ENCODE measurements around the gene POLN. TPM values are rescaled to one million over a fixed set of nuclear protein-coding genes. Genes with fewer than 3 reads are reported as not detected.
"Not testable (repeated sequence)": the region's sequence is repeated elsewhere in the genome, so short reads cannot be mapped to it uniquely, and the experiment has no call there.

The POLN gene
- total RNA-seq, 2 donors from 2014 or later = 1.8 to 7.3 TPM

- no peaks in the 10 kb centered on the region for H3K36me3 Mint-ChIP-seq
- no peak overlapping the region for H3K27ac Mint-ChIP-seq
- peak; percentile 86 to 87 for ATAC-seq
- H3K9me3 Mint-ChIP-seq = no peaks in the 10 kb centered on the region
- peak; percentile 70 to 84 for DNase-seq (ENCODE audit: low spot score in 2 of 2)
Observed at GRCh38 chr4:2220016-2220630, 21.8 kb downstream of the POLN start.

- DNase-seq (ENCODE audit: low spot score in 2 of 2) = no peak
- ATAC-seq = no peak
- H3K9me3 Mint-ChIP-seq = no peaks in the 10 kb centered on the region
- H3K36me3 Mint-ChIP-seq = no peaks in the 10 kb centered on the region
- no peak overlapping the region for H3K27ac Mint-ChIP-seq
Observed at GRCh38 chr4:2219233-2219760, 22.6 kb downstream of the POLN start.

- Mint-ChIP-seq H3K27ac (no peak overlapping the region), H3K36me3 (no peaks in the 10 kb centered on the region), H3K9me3 (no peaks in the 10 kb centered on the region)
- DNase-seq (ENCODE audit: low spot score in 2 of 2) (no peak), ATAC-seq (no peak)
Observed at GRCh38 chr4:2218436-2218835, 23.5 kb downstream of the POLN start.

GRCh38 chr4:2217726-2218125 lies 24.2 kb downstream of the POLN start:
- ATAC-seq = peak in 1 of 2 donors; percentile 25
- DNase-seq (ENCODE audit: low spot score in 2 of 2) = no peak
- H3K9me3 Mint-ChIP-seq = no peaks in the 10 kb centered on the region
- H3K36me3 Mint-ChIP-seq = no peaks in the 10 kb centered on the region
- peak overlapping the region in 1 of 2 donors; percentile 46 for H3K27ac Mint-ChIP-seq

- H3K9me3 Mint-ChIP-seq = no peaks in the 10 kb centered on the region
- H3K36me3 Mint-ChIP-seq = no peaks in the 10 kb centered on the region
Observed at GRCh38 chr4:2212831-2213230, 29.1 kb downstream of the POLN start.

GRCh38 chr4:2202789-2203188 lies 39.1 kb downstream of the POLN start:
- H3K27ac Mint-ChIP-seq; H3K36me3 Mint-ChIP-seq; DNase-seq (ENCODE audit: low spot score in 2 of 2); ATAC-seq; H3K9me3 Mint-ChIP-seq: not testable (repeated sequence)

More at GRCh38 chr4:2212831-2213230, 29.1 kb downstream of the POLN start:
- ATAC-seq = no peak
- no peak overlapping the region for H3K27ac Mint-ChIP-seq
- DNase-seq (ENCODE audit: low spot score in 2 of 2) = no peak

- no peaks in the 10 kb centered on the region for H3K36me3 Mint-ChIP-seq
- H3K27ac Mint-ChIP-seq = no peak overlapping the region
- DNase-seq (ENCODE audit: low spot score in 2 of 2) (no peak), ATAC-seq (no peak)
- no peaks in the 10 kb centered on the region for H3K9me3 Mint-ChIP-seq
Observed at GRCh38 chr4:2194496-2194895, 47.4 kb downstream of the POLN start.

- no peaks in the 10 kb centered on the region for H3K36me3 Mint-ChIP-seq
Observed at GRCh38 chr4:2193326-2193725, 48.6 kb downstream of the POLN start.

GRCh38 chr4:2186865-2187172 lies 55.1 kb downstream of the POLN start:
- ATAC-seq = no peak
- H3K36me3 Mint-ChIP-seq = peaks cover 0 to 9% of the 10 kb centered on the region in 2 donors

More at GRCh38 chr4:2193326-2193725, 48.6 kb downstream of the POLN start:
- no peak overlapping the region for H3K27ac Mint-ChIP-seq
- no peaks in the 10 kb centered on the region for H3K9me3 Mint-ChIP-seq
- ATAC-seq = no peak
- DNase-seq (ENCODE audit: low spot score in 2 of 2) = no peak

GRCh38 chr4:2186133-2186864 lies 55.6 kb downstream of the POLN start:
- H3K9me3 Mint-ChIP-seq = peaks cover 4% of the 10 kb centered on the region in 2 donors
- ATAC-seq = no peak
- DNase-seq (ENCODE audit: low spot score in 2 of 2) = no peak
- H3K27ac Mint-ChIP-seq = no peak overlapping the region
- H3K36me3 Mint-ChIP-seq = peaks cover 0 to 9% of the 10 kb centered on the region in 2 donors

More at GRCh38 chr4:2186865-2187172, 55.1 kb downstream of the POLN start:
- no peak overlapping the region for H3K27ac Mint-ChIP-seq
- H3K9me3 Mint-ChIP-seq = peaks cover 4% of the 10 kb centered on the region in 2 donors
- no peak for DNase-seq (ENCODE audit: low spot score in 2 of 2)

GRCh38 chr4:2183394-2183793 lies 58.5 kb downstream of the POLN start:
- Mint-ChIP-seq H3K9me3 (peaks cover 4% of the 10 kb centered on the region in 2 donors), H3K27ac (no peak overlapping the region), H3K36me3 (peaks cover 0 to 9% of the 10 kb centered on the region in 2 donors)
- DNase-seq (ENCODE audit: low spot score in 2 of 2) (no peak), ATAC-seq (no peak)

- Mint-ChIP-seq H3K36me3 (peaks cover 0 to 9% of the 10 kb centered on the region in 2 donors), H3K27ac (no peak overlapping the region), H3K9me3 (peaks cover 4% of the 10 kb centered on the region in 2 donors)
- no peak for DNase-seq (ENCODE audit: low spot score in 2 of 2)
- no peak for ATAC-seq
Observed at GRCh38 chr4:2182994-2183393, 58.9 kb downstream of the POLN start.

- H3K27ac Mint-ChIP-seq = peak overlapping the region in 1 of 2 donors; percentile 40
- H3K36me3 Mint-ChIP-seq = no peaks in the 10 kb centered on the region
- ATAC-seq = no peak
- H3K9me3 Mint-ChIP-seq = no peaks in the 10 kb centered on the region
- DNase-seq (ENCODE audit: low spot score in 2 of 2) = no peak
Observed at GRCh38 chr4:2180410-2180809, 61.5 kb downstream of the POLN start.

GRCh38 chr4:2179717-2180116 lies 62.2 kb downstream of the POLN start:
- no peak for ATAC-seq
- H3K27ac Mint-ChIP-seq = no peak overlapping the region
- H3K9me3 Mint-ChIP-seq = no peaks in the 10 kb centered on the region
- no peaks in the 10 kb centered on the region for H3K36me3 Mint-ChIP-seq
- no peak for DNase-seq (ENCODE audit: low spot score in 2 of 2)

- DNase-seq (ENCODE audit: low spot score in 2 of 2) = no peak
- Mint-ChIP-seq H3K36me3 (no peaks in the 10 kb centered on the region), H3K9me3 (no peaks in the 10 kb centered on the region), H3K27ac (no peak overlapping the region)
- no peak for ATAC-seq
Observed at GRCh38 chr4:2178986-2179385, 62.9 kb downstream of the POLN start.

GRCh38 chr4:2177443-2178093 lies 64.4 kb downstream of the POLN start:
- no peak for ATAC-seq
- Mint-ChIP-seq H3K27ac (no peak overlapping the region), H3K9me3 (no peaks in the 10 kb centered on the region)

GRCh38 chr4:2175990-2176698 lies 65.8 kb downstream of the POLN start:
- H3K36me3 Mint-ChIP-seq = peaks cover 0 to 6% of the 10 kb centered on the region in 2 donors
- DNase-seq (ENCODE audit: low spot score in 2 of 2) = no peak
- H3K27ac Mint-ChIP-seq = no peak overlapping the region
- no peaks in the 10 kb centered on the region for H3K9me3 Mint-ChIP-seq
- ATAC-seq = no peak

More at GRCh38 chr4:2177443-2178093, 64.4 kb downstream of the POLN start:
- H3K36me3 Mint-ChIP-seq = peaks cover 0 to 6% of the 10 kb centered on the region in 2 donors
- no peak for DNase-seq (ENCODE audit: low spot score in 2 of 2)
